Tibial nerve (tissue), 4 donors: ENCODE data around the gene TMEM150C.

Experiments
- CTCF ChIP-seq, 5 experiments: fragments of 200-600 bp in 3 of 5; fragments of 450-650 bp in 2 of 5; sonication (generic) in 3 of 5; IDR thresholded peaks; one replicate each; pipeline ENCODE4 v1.5.1; 2016 to 2019; ENCODE audit warnings: antibody characterized with exemption in 5 of 5, mild to moderate bottlenecking in 3 of 5, moderate library complexity in 2 of 5
- EP300 ChIP-seq, 2 donors: sonication (generic); formaldehyde crosslinking; IDR thresholded peaks; one replicate each; pipeline ENCODE4 v1.6.1; 2017; ENCODE audit warnings: antibody characterized with exemption in 2 of 2, mild to moderate bottlenecking in 1 of 2
- POLR2A ChIP-seq, 2 donors: fragments of 450-650 bp; IDR thresholded peaks; one replicate each; pipeline ENCODE4 v1.6.1; 2017; ENCODE audit warnings: antibody characterized with exemption in 2 of 2, mild to moderate bottlenecking in 2 of 2, moderate library complexity in 2 of 2

GRCh38 chr4:82599336-82599735 lies 37.5 kb upstream of the TMEM150C start:
- TF ChIP-seq POLR2A (IDR thresholded peaks at IDR 0.05) = no peak
- no peak for TF ChIP-seq CTCF (IDR thresholded peaks at IDR 0.05)
- TF ChIP-seq EP300 (IDR thresholded peaks at IDR 0.05) = no peak
